Measurements from ENCODE around the gene ANXA2R.

DNA sequence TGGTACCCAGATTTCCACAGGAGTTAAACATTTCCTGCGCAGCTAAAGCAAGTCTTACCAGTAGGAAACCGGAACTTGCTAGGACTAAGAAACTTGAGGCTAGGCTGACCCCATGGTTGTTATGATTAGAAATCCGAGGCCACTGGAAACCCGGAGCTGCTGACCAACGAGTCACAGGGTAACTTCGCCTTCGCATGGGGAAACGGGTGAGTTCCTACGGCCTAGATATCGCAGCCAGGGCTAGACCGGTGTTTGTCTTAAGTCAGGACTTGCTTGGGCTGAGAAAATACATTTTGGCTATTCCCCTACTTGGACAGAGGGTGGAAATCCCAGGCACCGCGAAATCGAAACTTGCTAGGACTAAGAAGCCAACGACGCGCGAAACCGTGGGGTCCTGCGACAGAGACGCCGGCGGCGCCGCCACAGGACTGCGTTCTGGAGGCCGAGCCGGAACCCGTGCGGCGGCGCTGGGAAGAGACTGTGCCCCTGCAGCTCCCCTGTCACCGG, 1.6 kb upstream of the ANXA2R start:
- no peak for TF ChIP-seq POLR2AphosphoS5 (IDR thresholded peaks at IDR 0.05; ENCODE audit: low read depth, low read length)
- TF ChIP-seq, protein P1, sequence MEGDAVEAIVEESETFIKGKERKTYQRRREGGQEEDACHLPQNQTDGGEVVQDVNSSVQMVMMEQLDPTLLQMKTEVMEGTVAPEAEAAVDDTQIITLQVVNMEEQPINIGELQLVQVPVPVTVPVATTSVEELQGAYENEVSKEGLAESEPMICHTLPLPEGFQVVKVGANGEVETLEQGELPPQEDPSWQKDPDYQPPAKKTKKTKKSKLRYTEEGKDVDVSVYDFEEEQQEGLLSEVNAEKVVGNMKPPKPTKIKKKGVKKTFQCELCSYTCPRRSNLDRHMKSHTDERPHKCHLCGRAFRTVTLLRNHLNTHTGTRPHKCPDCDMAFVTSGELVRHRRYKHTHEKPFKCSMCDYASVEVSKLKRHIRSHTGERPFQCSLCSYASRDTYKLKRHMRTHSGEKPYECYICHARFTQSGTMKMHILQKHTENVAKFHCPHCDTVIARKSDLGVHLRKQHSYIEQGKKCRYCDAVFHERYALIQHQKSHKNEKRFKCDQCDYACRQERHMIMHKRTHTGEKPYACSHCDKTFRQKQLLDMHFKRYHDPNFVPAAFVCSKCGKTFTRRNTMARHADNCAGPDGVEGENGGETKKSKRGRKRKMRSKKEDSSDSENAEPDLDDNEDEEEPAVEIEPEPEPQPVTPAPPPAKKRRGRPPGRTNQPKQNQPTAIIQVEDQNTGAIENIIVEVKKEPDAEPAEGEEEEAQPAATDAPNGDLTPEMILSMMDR (IDR thresholded peaks at IDR 0.05): no peak

All from Panc1 (cell line).